ENCODE results near the gene SNX17.
"Not testable (repeated sequence)": the region's sequence is repeated elsewhere in the genome, so short reads cannot be mapped to it uniquely, and the experiment has no call there.

The SNX17 gene, protein sequence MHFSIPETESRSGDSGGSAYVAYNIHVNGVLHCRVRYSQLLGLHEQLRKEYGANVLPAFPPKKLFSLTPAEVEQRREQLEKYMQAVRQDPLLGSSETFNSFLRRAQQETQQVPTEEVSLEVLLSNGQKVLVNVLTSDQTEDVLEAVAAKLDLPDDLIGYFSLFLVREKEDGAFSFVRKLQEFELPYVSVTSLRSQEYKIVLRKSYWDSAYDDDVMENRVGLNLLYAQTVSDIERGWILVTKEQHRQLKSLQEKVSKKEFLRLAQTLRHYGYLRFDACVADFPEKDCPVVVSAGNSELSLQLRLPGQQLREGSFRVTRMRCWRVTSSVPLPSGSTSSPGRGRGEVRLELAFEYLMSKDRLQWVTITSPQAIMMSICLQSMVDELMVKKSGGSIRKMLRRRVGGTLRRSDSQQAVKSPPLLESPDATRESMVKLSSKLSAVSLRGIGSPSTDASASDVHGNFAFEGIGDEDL

DNA sequence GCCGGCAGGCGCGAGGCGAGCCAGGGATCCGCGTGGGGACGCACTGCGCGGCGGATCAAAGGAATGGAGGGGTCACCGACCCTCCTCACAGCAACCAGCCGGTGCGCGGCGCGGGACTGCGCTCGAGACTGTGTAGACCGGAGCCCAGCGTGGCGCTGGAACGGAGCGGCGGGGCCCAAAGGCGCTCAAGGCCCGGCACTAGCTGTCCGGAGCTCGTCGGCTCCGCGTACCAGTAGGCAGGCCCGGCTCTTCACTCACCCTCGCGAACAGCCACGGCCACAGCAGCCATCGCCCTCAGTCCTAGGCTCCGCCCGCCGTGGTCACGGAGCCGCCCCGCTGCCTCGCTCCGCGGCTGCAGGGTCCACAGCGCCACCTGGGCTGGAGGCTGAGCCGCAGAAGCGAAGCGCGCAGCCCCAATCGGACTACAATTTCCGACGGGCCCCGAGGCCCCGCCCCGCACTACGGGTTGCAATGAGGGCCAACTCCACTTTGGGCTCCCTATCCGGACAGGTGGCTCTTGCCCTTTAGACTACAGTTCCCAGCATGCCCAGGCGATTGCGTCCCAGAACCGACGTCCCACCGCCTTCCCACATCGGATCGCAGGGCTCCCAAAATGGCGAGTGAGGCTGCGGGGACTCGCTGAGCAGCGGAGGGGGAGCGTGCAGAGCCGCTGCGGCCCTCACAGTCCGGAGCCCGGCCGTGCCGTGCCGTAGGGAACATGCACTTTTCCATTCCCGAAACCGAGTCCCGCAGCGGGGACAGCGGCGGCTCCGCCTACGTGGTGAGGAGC lies at the start of gene SNX17, which contains the start of gene EIF2B4:
TSS of gene SNX17 (plus strand) at position 591 of the 790 bp plus-strand sequence. CDS start at position 719, 128 bp downstream.
TSS of gene EIF2B4 (minus strand) at position 313 of the 790 bp plus-strand sequence. CDS start at position 289, 24 bp downstream.
- peak; percentile 98 for DNase-seq (ENCODE audit: low read depth in 2 of 2)

DNA sequence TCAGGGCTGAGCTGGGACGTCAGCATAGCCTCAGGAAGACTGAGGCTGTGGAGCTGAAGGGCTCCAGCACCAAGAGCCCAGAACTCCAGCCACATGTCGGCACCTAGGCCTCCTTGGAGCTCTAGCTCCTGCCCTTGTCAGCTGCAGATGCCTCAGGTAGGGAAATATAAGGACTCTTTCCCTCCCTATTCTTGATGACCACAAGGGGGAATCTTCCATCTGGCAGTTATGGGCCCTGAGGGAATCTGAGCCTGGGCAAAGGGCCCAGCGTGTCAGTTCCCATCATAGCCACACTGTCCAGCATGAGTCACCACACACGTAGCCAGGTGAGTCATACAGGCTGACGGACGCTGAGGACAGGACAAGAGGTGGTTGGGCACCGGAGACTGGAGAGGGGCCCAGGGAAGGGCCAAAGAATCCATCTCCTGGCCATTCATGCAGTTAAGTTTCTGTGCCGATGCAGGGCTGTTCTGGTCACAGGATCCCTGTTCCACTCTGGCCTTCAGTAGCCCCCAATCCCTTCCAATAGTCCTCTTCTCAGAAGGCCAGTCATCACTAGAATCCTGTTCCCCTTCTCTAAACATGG lies 49.4 kb upstream of the SNX17 start:
- no peak for DNase-seq (ENCODE audit: low read depth in 2 of 2)

DNA sequence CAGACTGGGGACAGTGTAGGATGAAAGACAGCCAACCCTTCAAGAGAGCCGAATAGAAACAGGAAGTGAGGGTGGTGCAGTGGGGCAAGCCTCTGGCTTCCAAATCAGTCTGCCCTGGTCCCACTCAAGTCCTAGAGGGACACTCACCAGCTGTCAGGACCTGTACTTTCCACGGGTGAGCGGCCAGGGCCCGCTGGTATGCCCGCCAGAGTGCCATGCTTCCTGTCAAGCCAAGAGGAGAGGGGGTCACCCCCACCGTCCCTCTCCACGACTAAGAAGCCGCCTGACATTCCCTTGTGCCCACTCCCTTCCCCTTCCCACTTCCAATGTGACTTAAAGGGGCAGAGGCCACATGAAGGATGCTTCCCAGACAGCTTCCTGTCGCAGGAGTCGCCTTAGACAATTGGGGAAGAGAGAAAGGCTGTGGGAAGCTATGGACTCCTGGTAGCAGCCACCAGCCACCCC lies 48.1 kb upstream of the SNX17 start:
- no peak for DNase-seq (ENCODE audit: low read depth in 2 of 2)

DNA sequence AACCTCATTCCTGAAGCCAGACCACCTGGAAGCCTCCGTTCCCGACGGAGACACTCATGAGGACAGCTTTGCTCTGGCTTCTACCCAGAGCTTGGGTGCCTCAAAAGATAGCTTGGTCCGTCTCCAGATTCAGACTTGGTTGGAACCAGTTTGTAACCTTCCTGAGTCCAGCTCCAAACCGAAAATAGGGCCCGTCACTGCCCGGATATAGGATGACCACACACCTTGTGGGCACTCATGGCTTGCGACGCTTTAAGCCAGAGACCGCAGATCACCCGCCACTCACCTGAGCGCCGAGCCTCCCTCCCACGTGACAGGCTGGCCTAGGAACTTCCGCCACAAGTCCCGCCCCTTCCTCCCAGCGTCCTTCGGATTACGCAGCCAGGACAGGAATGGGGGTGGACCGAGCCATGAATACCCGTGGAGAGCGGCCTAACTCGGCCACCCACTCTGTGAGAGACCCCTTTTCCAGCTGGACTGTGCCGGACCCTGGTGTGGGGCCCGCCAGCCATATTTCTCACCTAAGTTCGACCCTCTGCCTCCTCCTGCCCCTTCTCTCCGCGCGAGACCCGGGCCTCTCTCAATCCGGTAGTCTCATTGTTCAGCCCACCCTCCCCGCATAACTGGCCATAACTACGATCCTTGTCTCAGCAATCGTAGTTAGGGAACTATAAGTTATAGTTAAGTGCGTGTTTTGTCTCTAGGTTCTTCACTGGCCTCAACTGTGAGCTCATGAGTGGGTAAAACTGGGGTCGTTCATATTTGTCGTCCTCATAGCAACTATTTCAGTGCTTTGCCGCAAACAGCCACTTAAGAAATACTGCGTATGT lies 47.4 kb upstream of the SNX17 start, which contains the start of gene MPV17:
TSS of gene MPV17 (minus strand) at position 332 of the 830 bp plus-strand sequence. CDS start 580 bp downstream, outside the sequence.
- DNase-seq (ENCODE audit: low read depth in 2 of 2): peak; percentile 74 to 76

DNA sequence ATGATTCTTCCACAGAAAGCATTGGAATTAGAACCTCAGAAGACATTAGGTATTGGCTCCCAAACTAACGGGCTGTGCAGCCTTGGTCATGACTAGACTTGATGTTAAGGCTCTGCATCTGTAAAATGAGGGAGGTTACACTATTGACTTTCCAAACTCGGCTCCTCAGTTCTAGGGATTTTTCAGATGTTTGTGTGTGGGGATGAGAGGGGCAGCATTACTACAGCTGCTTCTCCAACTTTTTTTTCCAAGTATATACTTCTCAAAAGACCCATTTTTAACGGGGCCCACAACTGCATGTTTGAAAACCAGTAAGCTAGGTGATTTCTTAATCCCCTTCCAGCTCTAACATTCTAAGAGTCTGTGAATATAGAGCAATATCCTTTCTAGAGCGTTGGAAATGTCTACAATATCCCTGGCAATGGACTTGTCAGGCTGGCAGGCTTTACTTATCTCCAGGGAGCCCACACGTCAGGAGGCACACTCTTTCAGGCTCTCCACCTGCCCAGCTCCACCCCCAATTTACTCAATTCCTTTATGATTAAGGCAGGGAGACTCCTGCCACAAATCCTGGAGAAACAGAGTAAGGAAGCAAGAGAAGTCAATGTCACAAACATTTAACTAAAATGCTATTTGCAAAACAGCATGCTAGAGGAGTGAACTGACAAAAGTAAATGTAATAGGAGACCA lies 46.7 kb upstream of the SNX17 start:
- DNase-seq (ENCODE audit: low read depth in 2 of 2): no peak

DNA sequence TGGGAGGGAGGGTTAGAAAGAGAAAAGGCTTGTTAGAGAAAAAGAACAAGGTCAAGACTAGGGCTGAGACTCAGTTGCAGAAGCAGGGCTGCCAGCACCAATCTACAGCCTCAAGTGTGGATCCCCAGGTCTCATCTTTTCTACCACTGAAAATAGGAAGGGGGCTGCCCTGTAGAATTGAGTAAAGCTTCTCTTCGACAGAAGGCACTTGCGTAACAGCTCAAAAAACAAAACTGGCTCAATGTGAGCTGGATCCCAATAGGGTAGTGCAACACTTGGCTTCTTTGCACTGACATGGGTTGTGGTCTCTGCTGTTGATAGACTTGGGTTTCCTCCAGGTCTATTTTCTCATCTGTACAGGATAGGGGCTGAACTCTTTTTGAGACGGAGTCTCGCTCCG lies 45.7 kb upstream of the SNX17 start:
- no peak for DNase-seq (ENCODE audit: low read depth in 2 of 2)

DNA sequence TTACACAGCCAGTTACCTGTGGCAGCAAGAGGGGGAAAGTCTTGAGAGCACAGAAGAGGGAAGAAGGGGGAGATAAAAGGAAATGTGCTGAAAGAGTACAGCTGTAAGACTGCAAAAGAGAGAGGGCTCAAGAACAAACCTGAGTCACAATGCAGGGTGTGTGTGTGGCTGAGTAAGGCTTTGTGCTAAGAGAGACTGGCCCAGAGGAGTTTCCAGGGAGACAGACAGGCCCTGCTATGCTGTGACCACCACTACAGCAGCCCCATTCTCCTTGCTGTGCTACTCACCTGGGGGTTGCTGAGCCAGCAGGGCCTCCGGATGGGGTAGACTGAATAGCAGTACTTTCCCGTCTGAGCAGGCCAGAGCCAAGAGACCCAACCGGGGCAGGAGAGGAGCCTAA lies 35.1 kb upstream of the SNX17 start:
- no peak for DNase-seq (ENCODE audit: low read depth in 2 of 2)

DNA sequence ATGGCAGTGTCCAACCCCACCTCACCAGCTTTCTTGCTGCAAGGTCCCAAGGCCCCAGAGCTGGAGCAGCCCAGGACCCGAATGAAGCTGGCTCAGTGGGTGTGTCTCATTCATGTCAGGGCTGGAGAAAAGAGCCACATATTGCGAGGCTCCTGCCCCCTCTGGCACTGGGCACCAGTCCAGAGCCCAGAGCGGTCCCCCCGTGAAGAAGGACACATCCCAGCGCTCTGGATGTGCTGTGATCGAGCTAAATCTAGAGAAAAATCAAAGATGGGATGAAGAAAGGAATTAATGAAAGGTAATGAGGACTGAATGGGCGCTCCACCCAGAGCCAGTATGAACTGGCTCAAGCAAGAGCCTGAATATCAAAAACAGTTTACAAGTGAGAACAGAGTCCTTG lies 34.2 kb upstream of the SNX17 start:
- DNase-seq (ENCODE audit: low read depth in 2 of 2): no peak

DNA sequence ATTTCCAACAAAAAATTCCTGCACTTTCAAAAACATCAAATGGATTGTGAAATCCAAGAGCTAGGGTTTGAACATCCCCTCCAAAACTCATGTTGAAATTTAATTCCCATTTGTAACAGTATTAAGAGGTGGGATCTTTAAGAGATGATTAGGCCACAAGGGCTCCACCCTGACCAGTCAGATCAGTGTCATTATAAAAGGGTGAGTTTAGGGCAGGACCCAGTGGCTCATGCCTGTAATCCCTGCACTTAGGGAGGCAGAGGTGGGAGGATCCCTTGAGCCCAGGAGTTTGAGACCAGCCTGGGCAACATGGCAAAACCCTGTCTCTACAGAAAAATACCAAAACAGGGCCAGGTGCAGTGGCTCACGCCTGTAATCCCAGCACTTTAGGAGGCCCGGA lies 22.8 kb upstream of the SNX17 start:
- DNase-seq (ENCODE audit: low read depth in 2 of 2): no peak

DNA sequence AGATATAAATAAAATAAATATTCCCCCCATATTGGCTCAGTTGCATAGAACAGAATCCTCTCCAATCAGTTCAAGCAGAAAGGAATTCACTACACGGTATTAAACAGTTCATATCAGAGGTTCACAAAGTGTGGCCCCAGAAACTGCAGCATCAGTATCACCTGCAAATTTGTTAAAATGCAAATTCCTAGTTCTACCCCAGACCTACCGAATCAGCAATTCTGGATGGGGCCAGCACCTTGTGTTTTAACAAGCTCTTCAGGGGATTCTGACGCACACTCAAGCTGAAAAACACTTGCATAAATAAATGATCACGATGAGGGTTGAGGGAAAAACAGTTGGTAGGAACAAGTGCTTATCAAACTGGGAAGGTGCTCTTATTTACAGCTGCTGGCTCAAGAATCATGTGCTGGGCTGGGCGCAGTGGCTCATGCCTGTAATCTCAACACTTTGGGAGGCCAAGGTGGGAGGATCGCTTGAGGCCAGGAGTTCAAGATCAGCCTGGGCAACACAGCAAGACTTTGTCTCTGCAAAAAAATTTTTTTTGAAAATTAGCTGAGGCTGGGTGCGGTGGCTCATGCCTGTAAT lies 20.2 kb upstream of the SNX17 start:
- DNase-seq (ENCODE audit: low read depth in 2 of 2): no peak

DNA sequence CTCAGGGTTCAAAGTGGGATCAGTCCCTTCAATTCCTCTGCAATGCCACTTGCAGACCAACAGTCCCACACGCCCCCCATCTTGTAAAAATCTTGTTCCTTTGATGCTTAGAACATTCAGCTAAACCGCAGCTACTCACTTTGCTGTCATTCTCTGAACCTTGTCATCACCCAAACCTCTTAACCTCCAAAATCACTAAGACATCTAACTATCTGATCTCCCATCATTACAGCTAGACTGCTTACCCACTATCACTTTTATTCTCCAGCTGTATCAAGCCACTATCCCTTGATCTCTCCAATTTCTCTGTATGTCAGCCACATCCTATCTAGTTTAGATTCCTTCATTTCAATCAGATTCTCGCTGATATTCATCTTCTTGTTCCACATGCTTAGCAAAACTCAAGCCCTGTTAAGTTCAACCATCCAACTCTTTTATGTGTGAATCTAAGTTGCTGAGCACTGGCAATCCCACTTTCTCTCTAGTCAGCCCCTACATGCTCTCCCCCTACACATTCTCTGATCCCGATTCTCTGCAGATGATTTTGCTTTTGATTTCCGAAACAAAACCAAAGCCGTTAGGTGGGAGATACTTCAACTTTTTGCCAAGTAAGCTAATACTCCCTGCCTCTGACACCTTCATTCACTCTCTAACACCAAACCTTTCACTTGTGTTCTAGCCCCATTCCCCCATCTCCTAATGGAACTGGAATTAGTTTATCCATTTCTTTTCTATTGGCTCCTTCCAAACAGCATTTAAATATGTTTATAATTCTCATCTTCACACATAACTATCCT lies 18.4 kb upstream of the SNX17 start:
- no peak for DNase-seq (ENCODE audit: low read depth in 2 of 2)

DNA sequence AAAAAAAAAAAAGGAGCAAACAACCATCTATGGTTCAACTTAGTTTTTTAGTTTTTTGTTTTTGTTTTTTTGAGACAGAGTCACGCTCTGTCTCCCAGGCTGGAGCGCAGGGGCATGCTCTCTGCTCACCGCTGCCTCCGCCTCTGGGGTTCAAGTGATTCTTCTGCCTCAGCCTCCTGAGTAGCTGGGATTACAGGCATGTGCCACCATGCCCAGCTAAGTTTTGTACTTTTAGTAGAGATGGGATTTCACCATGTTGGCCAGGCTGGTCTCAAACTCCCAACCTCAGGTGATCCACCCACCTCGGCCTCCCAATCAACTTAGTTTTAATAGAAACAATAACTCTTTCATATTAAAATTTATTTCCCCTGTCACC lies 17.0 kb upstream of the SNX17 start:
- not testable (repeated sequence) for DNase-seq (ENCODE audit: low read depth in 2 of 2)

DNA sequence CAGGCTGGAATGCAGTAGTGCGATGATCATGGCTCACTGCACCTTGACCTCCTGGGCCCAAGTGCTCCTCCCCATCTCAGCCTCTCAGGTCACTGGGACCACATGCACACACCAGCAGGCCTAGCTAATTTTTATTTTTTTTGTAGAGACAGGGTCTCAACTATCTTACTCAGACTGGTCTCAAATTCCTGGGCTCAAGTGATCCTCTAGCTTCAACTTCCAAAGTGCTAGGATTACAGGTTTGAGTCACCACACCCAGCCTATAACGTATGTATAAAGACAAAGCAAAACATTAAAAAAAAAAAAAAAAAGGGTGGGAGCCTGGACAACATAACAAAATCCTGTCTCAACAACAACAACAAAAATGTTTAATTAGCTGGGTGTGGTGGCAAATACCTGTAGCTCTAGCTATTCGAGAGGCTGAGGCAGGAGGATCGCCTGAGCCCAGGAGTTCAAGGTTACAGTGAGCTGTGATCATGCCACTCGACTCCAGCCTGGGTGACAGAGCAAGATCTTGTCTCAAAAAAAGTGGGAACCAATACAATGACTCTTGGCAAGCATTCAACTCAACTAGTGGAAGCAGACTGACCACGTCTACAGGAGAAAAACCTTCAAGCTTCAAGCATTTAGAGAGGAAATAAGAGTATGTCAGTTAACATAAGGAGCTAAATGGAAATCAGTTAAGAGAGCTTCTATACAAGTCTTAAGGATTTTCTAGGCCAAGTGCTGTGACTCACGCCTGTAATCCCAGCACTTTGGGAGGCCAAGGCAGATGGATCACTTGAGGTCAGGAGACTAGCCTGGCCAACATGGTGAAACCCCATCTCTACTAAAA lies 16.4 kb upstream of the SNX17 start:
- no peak for DNase-seq (ENCODE audit: low read depth in 2 of 2)

DNA sequence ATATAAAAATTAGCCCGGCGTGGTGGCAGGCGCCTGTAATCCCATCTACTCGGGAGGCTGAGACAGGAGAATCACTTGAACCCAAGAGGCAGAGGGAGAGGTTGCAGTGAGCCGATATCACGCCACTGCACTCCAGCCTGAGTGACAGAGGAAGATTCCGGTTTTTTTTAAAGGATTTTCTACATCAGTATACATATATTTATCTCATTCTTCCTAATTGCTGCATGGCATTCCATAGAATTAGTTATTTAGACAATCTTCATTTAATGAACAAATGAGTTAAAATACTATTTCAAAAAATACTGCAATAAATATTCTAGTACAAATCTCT lies 15.9 kb upstream of the SNX17 start:
- DNase-seq (ENCODE audit: low read depth in 2 of 2): no peak

DNA sequence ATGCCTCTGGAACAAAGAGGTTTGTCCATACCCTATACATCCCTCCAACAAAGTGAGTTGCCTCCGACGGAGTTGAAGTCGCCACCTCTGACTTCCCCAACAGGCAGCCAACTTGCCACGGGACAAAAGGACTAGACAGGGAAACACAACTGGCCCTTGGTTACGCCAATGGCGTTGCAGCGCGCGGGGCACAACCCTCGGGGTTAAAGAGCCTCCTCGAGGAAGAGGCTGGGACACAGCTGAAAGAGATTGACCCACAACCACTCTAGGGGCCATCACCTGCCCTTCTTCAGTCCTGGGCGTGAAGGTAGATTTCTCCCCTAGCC lies 14.4 kb upstream of the SNX17 start:
- DNase-seq (ENCODE audit: low read depth in 2 of 2): peak in 1 of 2 donors; percentile 6

DNA sequence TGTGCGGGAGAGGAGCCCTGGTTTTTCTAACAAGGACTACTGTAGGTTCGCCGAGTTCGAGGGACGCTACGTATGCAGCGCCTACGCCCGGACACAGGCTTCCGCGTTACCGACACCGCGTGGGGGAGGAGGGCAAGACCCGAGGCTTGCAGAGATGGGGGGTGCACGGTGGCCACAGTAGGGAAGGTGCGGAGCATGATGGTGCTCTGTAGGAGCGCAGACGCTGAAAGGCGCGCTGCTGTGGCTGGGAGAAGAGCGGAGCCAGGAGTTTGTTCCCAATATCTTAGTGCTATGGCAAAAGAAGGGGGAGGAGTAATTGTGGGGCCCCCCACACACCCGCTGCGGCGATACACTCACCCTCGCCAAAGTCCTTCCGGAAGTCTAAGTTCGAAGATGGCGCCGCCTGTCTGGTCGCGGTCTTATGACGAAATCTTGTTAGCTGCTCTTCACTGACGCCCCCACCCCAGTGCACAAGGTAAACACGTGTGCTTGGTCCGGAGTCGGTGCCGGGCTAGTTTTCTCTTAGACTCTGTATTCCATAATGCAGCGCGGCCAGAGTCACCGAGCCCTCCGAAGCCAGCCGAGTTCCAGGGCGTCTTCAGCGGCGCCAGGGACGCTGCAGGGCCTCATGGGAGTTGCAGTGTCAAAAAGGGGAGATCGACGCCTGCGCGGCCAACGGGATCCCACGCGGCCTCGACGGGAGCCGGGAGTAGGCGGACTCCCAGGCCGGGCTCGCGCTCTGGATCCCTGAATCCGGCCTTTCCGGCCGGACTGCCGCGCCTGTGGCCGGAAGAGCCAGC lies 13.8 kb upstream of the SNX17 start, which contains the start of gene GTF3C2:
TSS of gene GTF3C2 (minus strand) at position 383 of the 800 bp plus-strand sequence. CDS start 13,210 bp downstream, outside the sequence.
- DNase-seq (ENCODE audit: low read depth in 2 of 2): peak; percentile 91 to 92

DNA sequence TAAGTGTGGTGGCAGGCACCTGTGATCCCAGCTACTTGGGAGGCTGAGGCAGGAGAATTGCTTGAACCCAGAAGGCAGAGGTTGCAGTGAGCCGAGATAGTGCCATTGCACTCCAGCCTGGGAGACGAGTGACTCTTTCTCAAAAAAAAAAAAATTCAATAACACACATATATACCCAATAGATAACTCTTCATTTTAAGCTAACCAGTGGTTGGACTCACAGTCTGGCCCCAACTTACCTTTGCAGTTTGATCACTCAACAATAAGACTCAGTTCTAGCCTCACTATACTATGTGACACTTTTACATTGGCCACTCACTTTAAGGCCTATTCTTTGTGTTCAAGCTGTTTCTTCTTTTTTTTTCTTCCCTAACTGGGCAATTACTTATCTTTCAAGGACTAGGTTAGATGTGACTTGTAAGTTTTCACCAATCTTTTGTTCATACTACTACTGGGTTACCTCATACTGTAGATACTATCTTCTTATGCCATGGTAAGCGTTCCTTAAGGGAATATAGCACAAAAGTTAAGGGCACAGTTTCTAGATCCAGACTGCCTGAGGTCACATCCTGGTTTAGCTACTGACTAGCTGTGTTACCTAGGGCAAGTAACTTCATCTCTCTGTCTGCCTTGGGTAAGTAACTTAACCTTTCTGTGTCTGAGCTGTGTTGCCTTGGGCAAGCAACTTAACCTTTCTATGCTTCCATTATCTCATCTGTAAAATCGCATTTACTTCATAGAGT lies 7.6 kb upstream of the SNX17 start:
- no peak for DNase-seq (ENCODE audit: low read depth in 2 of 2)

Data from activated CD8-positive, alpha-beta memory T cell treated with anti-CD3 and anti-CD28 coated beads for 4 hours (primary cell).